ENCODE results near the gene NOX5.

GRCh38 chr15:69004011-69004410, 10.5 kb upstream of the NOX5 start:
- TF ChIP-seq ATF3 (IDR thresholded peaks at IDR 0.05; ENCODE audit: borderline replicate concordance, extremely low read depth, low read depth, low read length), result no peak
- no peak for TF ChIP-seq NFIC (IDR thresholded peaks at IDR 0.05; ENCODE audit: low read depth, low read length)
- TF ChIP-seq SP1 (IDR thresholded peaks at IDR 0.05; ENCODE audit: low read depth, low read length), result no peak
- TF ChIP-seq HDAC2 (IDR thresholded peaks at IDR 0.05), result no peak
- no peak for TF ChIP-seq CREB1 (IDR thresholded peaks at IDR 0.05; ENCODE audit: low read depth)
- TF ChIP-seq SMC3 (IDR thresholded peaks at IDR 0.05; ENCODE audit: borderline replicate concordance, low read length), result no peak
- TF ChIP-seq CTCF (IDR thresholded peaks at IDR 0.05 in 2 of 3, conservative IDR thresholded peaks at IDR 0.05 in 1 of 3; ENCODE audit: control insufficient read depth in 2 of 3, extremely low read depth in 1 of 3, insufficient read depth in 1 of 3, low read depth in 3 of 3, low read length in 3 of 3), result no peak
- TF ChIP-seq TAF1 (IDR thresholded peaks at IDR 0.05; ENCODE audit: borderline replicate concordance, low read depth, low read length), result no peak
